SU-DHL-6 (cell line): ENCODE measurements around the gene PFKL.

Experiments used
- EZH2phosphoT487 ChIP-seq: fragments of 200-600 bp; sonication (generic), shearing (Covaris generic); conservative IDR thresholded peaks from 2 replicates; pipeline ENCODE4 v1.6.1; 2018; ENCODE audit warnings: mild to moderate bottlenecking, antibody characterized with exemption, low read length, moderate library complexity, mixed read lengths
- TF ChIP-seq, protein P1 (sequence below): fragments of 200-600 bp; sonication (generic); IDR thresholded peaks from one replicate; pipeline ENCODE4 v1.5.1; 2017; ENCODE audit warnings: antibody characterized with exemption, mild to moderate bottlenecking, low read length, moderate library complexity; ENCODE audit not compliant: insufficient read depth, poor library complexity, severe bottlenecking

DNA sequence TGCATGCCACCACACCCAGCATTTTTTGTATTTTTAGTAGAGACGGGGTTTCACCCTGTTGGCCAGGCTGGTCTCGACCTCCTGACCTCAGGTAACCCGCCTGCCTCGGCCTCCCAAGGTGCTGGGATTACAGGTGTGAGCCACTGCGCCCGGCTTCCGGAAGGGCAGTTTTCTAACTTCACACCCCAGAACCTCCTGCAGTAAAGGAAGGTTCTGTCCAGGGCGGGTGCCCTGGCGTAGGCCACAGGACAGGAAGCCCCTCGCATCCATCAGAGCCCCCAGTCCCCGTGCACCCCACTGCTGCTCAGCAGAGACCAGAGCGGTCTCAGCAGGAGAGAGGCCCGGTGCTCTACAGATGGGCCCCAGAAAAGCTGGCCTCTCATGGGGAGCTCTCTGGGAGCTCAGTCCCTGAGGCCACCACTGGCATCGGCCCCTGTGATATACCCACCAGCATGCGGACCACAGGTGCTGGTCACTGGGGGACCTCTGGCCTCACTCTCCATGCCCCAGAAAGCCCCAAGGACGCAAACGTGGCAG is 34.1 kb upstream of the PFKL start:
- TF ChIP-seq, protein P1, sequence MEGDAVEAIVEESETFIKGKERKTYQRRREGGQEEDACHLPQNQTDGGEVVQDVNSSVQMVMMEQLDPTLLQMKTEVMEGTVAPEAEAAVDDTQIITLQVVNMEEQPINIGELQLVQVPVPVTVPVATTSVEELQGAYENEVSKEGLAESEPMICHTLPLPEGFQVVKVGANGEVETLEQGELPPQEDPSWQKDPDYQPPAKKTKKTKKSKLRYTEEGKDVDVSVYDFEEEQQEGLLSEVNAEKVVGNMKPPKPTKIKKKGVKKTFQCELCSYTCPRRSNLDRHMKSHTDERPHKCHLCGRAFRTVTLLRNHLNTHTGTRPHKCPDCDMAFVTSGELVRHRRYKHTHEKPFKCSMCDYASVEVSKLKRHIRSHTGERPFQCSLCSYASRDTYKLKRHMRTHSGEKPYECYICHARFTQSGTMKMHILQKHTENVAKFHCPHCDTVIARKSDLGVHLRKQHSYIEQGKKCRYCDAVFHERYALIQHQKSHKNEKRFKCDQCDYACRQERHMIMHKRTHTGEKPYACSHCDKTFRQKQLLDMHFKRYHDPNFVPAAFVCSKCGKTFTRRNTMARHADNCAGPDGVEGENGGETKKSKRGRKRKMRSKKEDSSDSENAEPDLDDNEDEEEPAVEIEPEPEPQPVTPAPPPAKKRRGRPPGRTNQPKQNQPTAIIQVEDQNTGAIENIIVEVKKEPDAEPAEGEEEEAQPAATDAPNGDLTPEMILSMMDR, result no peak
- TF ChIP-seq EZH2phosphoT487, result no peak
